K562 (cell line): ENCODE data around the gene PRR35. TPM values are rescaled to one million over a fixed set of nuclear protein-coding genes. Genes with fewer than 3 reads are reported as not detected.
A peak's percentile ranks its signal among the peaks of the same experiment; 100 is the strongest.

Experiments used
- ATAC-seq: fragments of 200-7000 bp; cut with Tn5 transposase; 3 replicates; pipeline ENCODE4 v1.9.1; 2020; ENCODE audit warnings: moderate library complexity
- BruUV-seq: library from RNA; stranded (reverse); fragments of 400-500 nt; replicated peaks from 2 replicates; lab custom pipeline; 2021; lab: Mats Ljungman, UMichigan
- CTCF ChIA-PET: fragments of 300-600 bp; formaldehyde crosslinking; extraction: SDS; loops from one replicate; lab custom pipeline; 2021; ENCODE audit warnings: low intra/inter-chr PET ratio; lab: Yijun Ruan, JAX
- POLR2A ChIA-PET: fragments of 300-600, 350-650 bp; sonication (Branson Sonifier 250); formaldehyde crosslinking; extraction: SDS; loops from one replicate; lab custom pipeline; 2021; ENCODE audit warnings: antibody characterized with exemption, inconsistent platforms; lab: Yijun Ruan, JAX
- DNase-seq, 4 experiments: peaks; one replicate each; pipeline versions ENCODE4 v3.0.0 to v3.0.0-alpha.2; 2011 to 2018; ENCODE audit warnings: low spot score in 3 of 4, mixed read lengths in 3 of 4; ENCODE audit errors: extremely low read depth in 1 of 4
- FAIRE-seq: peaks from 2 replicates; lab custom pipeline; 2011; peaks lifted over from hg19 to GRCh38; lab: Jason Lieb, UNC
- H2AFZ ChIP-seq: 2 replicates; pipeline ENCODE4 v1.6.0; 2011; ENCODE audit warnings: low read depth, low read length, control low read depth, inconsistent platforms
- H3K27ac ChIP-seq: fragments of 200-600 bp; 3 replicates; pipeline ENCODE4 v1.8.0; 2011; ENCODE audit warnings: low read depth, mild to moderate bottlenecking, control low read depth, inconsistent platforms, low read length, moderate library complexity, mixed read lengths; ENCODE audit errors: extremely low read depth
- H3K27me3 ChIP-seq, 2 experiments: fragments of 300-600 bp in 1 of 2; 2 replicates in 1 of 2; 3 replicates in 1 of 2; pipeline versions ENCODE4 v1.6.0 to v1.8.0; 2011; ENCODE audit warnings: inconsistent platforms in 2 of 2, low read length in 2 of 2, mild to moderate bottlenecking in 1 of 2, mixed read lengths in 1 of 2, moderate library complexity in 1 of 2; ENCODE audit not compliant: control insufficient read depth in 2 of 2, insufficient read depth in 2 of 2
- H3K36me3 ChIP-seq: fragments of 300-600 bp; 3 replicates; pipeline ENCODE4 v1.8.0; 2011; ENCODE audit warnings: mild to moderate bottlenecking, low read length, inconsistent platforms; ENCODE audit not compliant: control insufficient read depth, insufficient read depth
- H3K4me1 ChIP-seq, 2 experiments: fragments of 200-600 bp in 1 of 2; replicated peaks in 1 of 2; 2 replicates in 1 of 2; 3 replicates in 1 of 2; pipeline versions ENCODE4 v1.5.1 to v1.8.0; 2011; ENCODE audit warnings: inconsistent platforms in 2 of 2, low read length in 2 of 2, mild to moderate bottlenecking in 1 of 2, mixed read lengths in 1 of 2, moderate library complexity in 1 of 2; ENCODE audit not compliant: control insufficient read depth in 2 of 2, insufficient read depth in 2 of 2
- H3K4me2 ChIP-seq: 2 replicates; pipeline ENCODE4 v1.6.1; 2011; ENCODE audit warnings: low read length, control low read depth, inconsistent platforms, mixed read lengths; ENCODE audit not compliant: insufficient read depth
- H3K4me3 ChIP-seq: fragments of 200-600 bp; sonication (generic), shearing (Covaris generic); 2 replicates; pipeline ENCODE4 v1.5.1; 2016; ENCODE audit warnings: control low read depth, inconsistent platforms
- H3K79me2 ChIP-seq: fragments of 200-600 bp; 3 replicates; pipeline ENCODE4 v1.8.0; 2011; ENCODE audit warnings: low read length, inconsistent platforms; ENCODE audit not compliant: control insufficient read depth, insufficient read depth
- H3K9ac ChIP-seq, 2 experiments: 2 replicates each; pipeline versions ENCODE4 v1.6.0 to v1.6.1; 2011; ENCODE audit warnings: low read depth in 2 of 2, low read length in 2 of 2, control low read depth in 1 of 2, inconsistent platforms in 1 of 2, mild to moderate bottlenecking in 1 of 2, mixed read lengths in 1 of 2; ENCODE audit not compliant: insufficient read depth in 1 of 2
- H3K9me1 ChIP-seq: one replicate; pipeline ENCODE4 v1.6.0; 2011; ENCODE audit warnings: inconsistent platforms, mild to moderate bottlenecking, low read length, moderate library complexity; ENCODE audit not compliant: control insufficient read depth, insufficient read depth
- H3K9me3 ChIP-seq: replicated peaks from 2 replicates; pipeline ENCODE4 v1.5.1; 2011; ENCODE audit warnings: low read depth, low read length, inconsistent platforms; ENCODE audit not compliant: control insufficient read depth, insufficient read depth
- H4K20me1 ChIP-seq: replicated peaks from 2 replicates; pipeline ENCODE4 v1.6.1; 2011; ENCODE audit warnings: low read length, inconsistent platforms, mixed read lengths; ENCODE audit not compliant: control insufficient read depth, insufficient read depth
- POLR2G ChIP-seq: fragments of 200-400 bp; formaldehyde crosslinking; IDR thresholded peaks from 2 replicates; pipeline ENCODE4 v1.6.1; 2017; ENCODE audit warnings: low read depth, mild to moderate bottlenecking, antibody characterized with exemption, low read length, moderate library complexity
- POLR3A ChIP-seq: IDR thresholded peaks from 2 replicates; pipeline ENCODE4 v1.6.1; 2011; ENCODE audit warnings: borderline replicate concordance, mild to moderate bottlenecking, moderate library complexity; ENCODE audit not compliant: insufficient read length, insufficient read depth; ENCODE audit errors: extremely low read depth
- RBFOX2 ChIP-seq: fragments of 200-400 bp; formaldehyde crosslinking; IDR thresholded peaks from 2 replicates; pipeline ENCODE4 v1.6.1; 2017; ENCODE audit warnings: low read depth, mild to moderate bottlenecking, low read length, moderate library complexity
- whole genome bisulfite sequencing: fragments of 100-300 bp; shearing (Covaris generic); methylation state at CpG from one replicate; pipeline ENCODE4 v1.1.6; 2016; ENCODE audit warnings: low coverage, mixed read lengths; ENCODE audit not compliant: insufficient coverage; ENCODE audit errors: missing lambda C conversion rate; 5-methylcytosine and 5-hydroxymethylcytosine counted together
- in situ Hi-C: fragments of 300-500 bp; cut with MboI; formaldehyde crosslinking; loops from 4 replicates; pipeline ENCODE4 v1.15.0; 2018; ENCODE audit warnings: inconsistent platforms, mixed read lengths
- intact Hi-C: fragments of 100-400 bp; cut with micrococcal nuclease; formaldehyde crosslinking; loops from 2 replicates; pipeline ENCODE4 v1.14.2; 2022
- polyA plus RNA-seq, 8 experiments: library from polyadenylated mRNA; depleted of rRNA in 4 of 8; stranded (reverse) in 5 of 8; unstranded in 3 of 8; fragments of >200 nt; fragmentation: Nextera tagmentation in 2 of 8; fragmentation: Illumina TruSeq in 1 of 8; extraction: Ambion mirVana in 2 of 8; extraction: Trizol in 1 of 8; gene quantifications; 2 replicates each; pipeline versions ENCODE4 v1.2.1 to v1.2.3, GENCODE V29; 2011 to 2014; ENCODE audit warnings: inconsistent platforms in 1 of 8, missing spikeins in 1 of 8
- total RNA-seq, 7 experiments: library from RNA; depleted of rRNA in 6 of 7; stranded (reverse); fragments of >200 nt in 6 of 7; fragmentation: Illumina TruSeq in 2 of 7; extraction: Trizol in 2 of 7; gene quantifications; 2 replicates each; pipeline versions ENCODE4 v1.2.1 to v1.2.3, GENCODE V29; 2011 to 2021; ENCODE audit warnings: low replicate concordance in 1 of 7

The PRR35 gene
- total and polyA plus RNA-seq, 9 of the 15 experiments (the other 6 are each of a cell fraction or from before 2014, with no cell fraction given) = 0.17 to 0.45 (median 0.21) TPM; not detected in 5

- Histone ChIP-seq H3K4me1 (peaks cover 0 to 87% of the 10 kb centered on the region in 2 experiments; a peak in 4 of 5 replicates), H2AFZ (no peak overlapping the region), H3K9me1 (peaks cover 3% of the 10 kb centered on the region), H3K4me2 (no peak overlapping the region), H4K20me1 (peaks cover 13% of the 10 kb centered on the region), H3K79me2 (no peaks in the 10 kb centered on the region), H3K9ac (peak overlapping the region in 1 of 2 experiments; percentile 48; a peak in 1 of 4 replicates), H3K4me3 (no peak overlapping the region), H3K27me3 (no peaks in the 10 kb centered on the region), H3K36me3 (peaks cover 26% of the 10 kb centered on the region; the same call in 2 of the 3 replicates), H3K9me3 (no peaks in the 10 kb centered on the region), H3K27ac (no peak overlapping the region)
- intact Hi-C loops = loop anchor here (5.0 kb wide), 1 partner anchor 89 kb away; the partner anchor contains the start of gene RHOT2
- ChIA-PET CTCF (interaction anchor here (1.2 kb wide), 1 partner anchor 82 kb away, joined by 8 read pairs; no protein-coding TSS in a partner anchor), POLR2A (interaction anchor here (0.6 to 2.1 kb wide), 5 partner anchors 7 to 103 kb away, joined by 3 to 6 read pairs (median 5); partner anchors contain the start of gene STUB1)
- TF ChIP-seq RBFOX2 = peak; percentile 48; the same call in 1 of the 2 replicates
- no peak for TF ChIP-seq POLR3A
- TF ChIP-seq POLR2G = peak; percentile 31
- FAIRE-seq = no peak
- BruUV-seq = no TSS peak
- WGBS = 85% methylated on average over 12 of the region's 24 CpGs
- ATAC-seq = no peak
- in situ Hi-C loops = loop anchor here (5.0 kb wide), 1 partner anchor 89 kb away; the partner anchor contains the start of gene RHOT2
- no peak for DNase-seq
Measured at GRCh38 chr16:578232-578869, 18.2 kb downstream of the PRR35 start.
